ENCODE data around the gene ZSCAN5B.

- TF ChIP-seq CTCF (IDR thresholded peaks at IDR 0.05) = no peak
- TF ChIP-seq EZH2 (IDR thresholded peaks at IDR 0.05; ENCODE audit: borderline replicate concordance, insufficient read depth, low read depth, low read length, poor library complexity, severe bottlenecking) = no peak
Observed at GRCh38 chr19:56144831-56145230, 52.8 kb downstream of the ZSCAN5B start.

Measured in B cell (primary cell).